DMS 273 (cell line): ENCODE measurements around the gene HSDL2.
"Not testable (repeated sequence)": the region's sequence is repeated elsewhere in the genome, so short reads cannot be mapped to it uniquely, and the experiment has no call there.

Source experiments
- DNase-seq: peaks from one replicate; lab custom pipeline; 2025; ENCODE audit not compliant: unreplicated experiment; lab: John Stamatoyannopoulos, UW

HSDL2 gene

GRCh38 chr9:112365257-112365656, 14.7 kb upstream of the HSDL2 start:
- DNase-seq: not testable (repeated sequence)

GRCh38 chr9:112366591-112366990, 13.3 kb upstream of the HSDL2 start:
- DNase-seq: peak; percentile 8

GRCh38 chr9:112367465-112367864, 12.4 kb upstream of the HSDL2 start:
- DNase-seq: no peak

GRCh38 chr9:112369817-112370216, 10.1 kb upstream of the HSDL2 start:
- DNase-seq: no peak

GRCh38 chr9:112371060-112371459, 8.8 kb upstream of the HSDL2 start:
- no peak for DNase-seq

GRCh38 chr9:112373666-112374065, 6.2 kb upstream of the HSDL2 start:
- DNase-seq: not testable (repeated sequence)

- not testable (repeated sequence) for DNase-seq
Observed at GRCh38 chr9:112374232-112374631, 5.7 kb upstream of the HSDL2 start.

GRCh38 chr9:112375361-112375760, 4.5 kb upstream of the HSDL2 start:
- DNase-seq: no peak

GRCh38 chr9:112377087-112377486, 2.8 kb upstream of the HSDL2 start:
- no peak for DNase-seq

- DNase-seq: no peak
Observed at GRCh38 chr9:112377684-112378327, 2.1 kb upstream of the HSDL2 start.

- peak; percentile 37 for DNase-seq
Observed at GRCh38 chr9:112378328-112379176, 1.4 kb upstream of the HSDL2 start.

GRCh38 chr9:112379177-112380101, 469 bp upstream of the HSDL2 start:
- DNase-seq: peak; percentile 98

GRCh38 chr9:112380825-112381221, 915 bp downstream of the HSDL2 start:
- DNase-seq: peak; percentile 34

- no peak for DNase-seq
Observed at GRCh38 chr9:112382066-112382465, 2.2 kb downstream of the HSDL2 start.

- no peak for DNase-seq
Observed at GRCh38 chr9:112382501-112383364, 2.8 kb downstream of the HSDL2 start.

- DNase-seq: no peak
Observed at GRCh38 chr9:112384219-112384618, 4.3 kb downstream of the HSDL2 start.

GRCh38 chr9:112384690-112385089, 4.8 kb downstream of the HSDL2 start:
- no peak for DNase-seq

GRCh38 chr9:112387115-112387514, 7.2 kb downstream of the HSDL2 start:
- DNase-seq: no peak

- DNase-seq: not testable (repeated sequence)
Observed at GRCh38 chr9:112389897-112390296, 10.0 kb downstream of the HSDL2 start.

GRCh38 chr9:112391936-112392560, 12.1 kb downstream of the HSDL2 start:
- not testable (repeated sequence) for DNase-seq
